Tibial artery (tissue), 4 donors: ENCODE measurements around the gene ACVR1.
A peak's percentile ranks its signal among the peaks of the same experiment; 100 is the strongest.

Experiments
- DNase-seq, 2 donors: peaks; one replicate each; pipeline ENCODE4 v3.0.0-alpha.2; 2019
- H3K27ac ChIP-seq, 2 donors: fragments of 200-600 bp; sonication (generic) in 1 of 2; 1 replicate in 1 of 2; 2 replicates in 1 of 2; pipeline ENCODE4 v1.5.1; 2018 to 2019; ENCODE audit warnings: mild to moderate bottlenecking in 1 of 2
- H3K27me3 ChIP-seq, 2 donors: fragments of 200-600 bp; sonication (generic) in 1 of 2; one replicate each; pipeline versions ENCODE4 v1.5.1 to v1.6.0; 2016 to 2019
- H3K36me3 ChIP-seq, 3 donors: fragments of 200-600 bp; sonication (generic) in 2 of 3; one replicate each; pipeline ENCODE4 v1.5.1; 2016 to 2019; ENCODE audit warnings: mild to moderate bottlenecking in 2 of 3
- H3K4me1 ChIP-seq, 4 donors: fragments of 200-600 bp; sonication (generic) in 2 of 4; 1 replicate in 3 of 4; 2 replicates in 1 of 4; pipeline ENCODE4 v1.5.1; 2016 to 2019
- H3K4me3 ChIP-seq, 2 donors: fragments of 200-600 bp; sonication (generic) in 1 of 2; 1 replicate in 1 of 2; 2 replicates in 1 of 2; pipeline ENCODE4 v1.5.1; 2018 to 2019; ENCODE audit warnings: mild to moderate bottlenecking in 2 of 2
- H3K9me3 ChIP-seq, 3 donors: fragments of 200-600 bp; sonication (generic) in 1 of 3; one replicate each; pipeline ENCODE4 v1.5.1; 2016 to 2019
- intact Hi-C: fragments of 100-400 bp; cut with DNase I; formaldehyde crosslinking; loops from one replicate; pipeline ENCODE4 v1.15.0; 2023; ENCODE audit warnings: low total_unique reads
- TF ChIP-seq, protein P1 (sequence below), 2 experiments: fragments of 200-600 bp in 1 of 2; fragments of 450-650 bp in 1 of 2; IDR thresholded peaks; one replicate each; pipeline ENCODE4 v1.5.1; 2017 to 2019; ENCODE audit warnings: antibody characterized with exemption in 2 of 2, mild to moderate bottlenecking in 1 of 2, moderate library complexity in 1 of 2

Gene ACVR1

DNA sequence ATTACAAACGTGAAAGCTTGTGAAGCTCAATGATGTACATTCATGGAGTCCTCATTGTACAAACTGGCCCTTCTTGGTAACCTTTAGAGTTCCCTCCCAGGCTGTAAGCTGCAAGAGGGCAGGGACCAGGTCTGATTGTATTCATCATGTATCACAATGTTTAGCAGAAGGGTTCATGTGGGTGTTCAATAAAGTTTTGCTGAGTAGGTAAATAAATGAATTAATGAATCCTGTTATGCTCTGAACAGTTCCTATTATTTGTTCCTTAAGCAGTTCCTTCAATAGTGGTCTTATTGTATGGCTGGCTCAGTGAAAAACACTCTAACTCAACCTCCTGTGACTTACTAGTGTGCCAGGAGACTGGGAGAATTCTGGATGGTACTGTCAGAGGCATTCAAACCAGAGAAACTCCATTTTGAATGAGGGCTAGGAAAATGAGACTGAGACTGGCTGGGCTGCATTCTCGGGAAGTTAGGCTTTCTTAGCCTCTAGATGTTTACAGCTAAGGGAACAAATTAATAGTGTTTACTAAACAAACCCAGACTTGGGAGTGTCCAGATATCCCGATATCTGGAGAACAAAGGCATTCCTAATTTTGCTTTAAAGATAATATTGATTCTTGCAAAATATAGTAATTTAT, 1.8 kb upstream of the ACVR1 start:
- no peak overlapping the region for H3K4me3 ChIP-seq
- intact Hi-C loops = loop anchor here (5.0 kb wide), 2 partner anchors 36 to 91 kb away; no protein-coding TSS in a partner anchor
- TF ChIP-seq, protein P1, sequence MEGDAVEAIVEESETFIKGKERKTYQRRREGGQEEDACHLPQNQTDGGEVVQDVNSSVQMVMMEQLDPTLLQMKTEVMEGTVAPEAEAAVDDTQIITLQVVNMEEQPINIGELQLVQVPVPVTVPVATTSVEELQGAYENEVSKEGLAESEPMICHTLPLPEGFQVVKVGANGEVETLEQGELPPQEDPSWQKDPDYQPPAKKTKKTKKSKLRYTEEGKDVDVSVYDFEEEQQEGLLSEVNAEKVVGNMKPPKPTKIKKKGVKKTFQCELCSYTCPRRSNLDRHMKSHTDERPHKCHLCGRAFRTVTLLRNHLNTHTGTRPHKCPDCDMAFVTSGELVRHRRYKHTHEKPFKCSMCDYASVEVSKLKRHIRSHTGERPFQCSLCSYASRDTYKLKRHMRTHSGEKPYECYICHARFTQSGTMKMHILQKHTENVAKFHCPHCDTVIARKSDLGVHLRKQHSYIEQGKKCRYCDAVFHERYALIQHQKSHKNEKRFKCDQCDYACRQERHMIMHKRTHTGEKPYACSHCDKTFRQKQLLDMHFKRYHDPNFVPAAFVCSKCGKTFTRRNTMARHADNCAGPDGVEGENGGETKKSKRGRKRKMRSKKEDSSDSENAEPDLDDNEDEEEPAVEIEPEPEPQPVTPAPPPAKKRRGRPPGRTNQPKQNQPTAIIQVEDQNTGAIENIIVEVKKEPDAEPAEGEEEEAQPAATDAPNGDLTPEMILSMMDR (IDR thresholded peaks at IDR 0.05) = no peak

DNA sequence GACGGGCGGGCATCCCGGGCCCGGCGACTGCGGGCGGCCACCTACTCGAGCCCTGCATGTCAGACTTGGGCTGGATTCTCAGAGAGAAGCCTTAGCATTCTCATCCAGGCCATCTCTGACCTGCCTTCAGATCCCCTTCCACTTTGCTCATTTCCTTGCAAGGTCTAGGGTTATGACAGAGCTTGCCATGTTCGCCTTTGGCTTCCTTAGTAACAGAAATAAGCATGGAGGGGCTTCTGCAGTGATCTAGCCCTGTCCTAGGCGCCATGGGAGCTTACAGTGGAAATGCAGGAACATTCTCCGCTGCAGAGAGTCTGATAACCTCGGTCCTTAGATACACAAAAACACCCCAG, 632 bp upstream of the ACVR1 start:
- no peaks in the 10 kb centered on the region for H3K9me3 ChIP-seq
- H3K4me3 ChIP-seq = peak overlapping the region; percentile 81 to 94
- DNase-seq = no peak
- H3K36me3 ChIP-seq = no peaks in the 10 kb centered on the region
- intact Hi-C loops = loop anchor here (5.0 kb wide), 2 partner anchors 34 to 89 kb away; no protein-coding TSS in a partner anchor
- TF ChIP-seq, protein P1 (IDR thresholded peaks at IDR 0.05) = no peak
- H3K27ac ChIP-seq = peak overlapping the region; percentile 88 to 96
- peaks cover 0 to 32% (median 21%) of the 10 kb centered on the region in 4 donors for H3K4me1 ChIP-seq
- no peaks in the 10 kb centered on the region for H3K27me3 ChIP-seq

More for the DNA sequence above, 1.8 kb upstream of the ACVR1 start:
- Histone ChIP-seq H3K9me3 (no peaks in the 10 kb centered on the region), H3K27me3 (no peaks in the 10 kb centered on the region), H3K27ac (no peak overlapping the region), H3K4me1 (peaks cover 0 to 29% (median 15%) of the 10 kb centered on the region in 4 donors), H3K36me3 (no peaks in the 10 kb centered on the region)
- no peak for DNase-seq

- Histone ChIP-seq H3K36me3 (no peaks in the 10 kb centered on the region), H3K4me1 (peaks cover 0 to 41% (median 23%) of the 10 kb centered on the region in 4 donors), H3K9me3 (no peaks in the 10 kb centered on the region), H3K4me3 (peak overlapping the region; percentile 81 to 94), H3K27ac (peak overlapping the region; percentile 88 to 96), H3K27me3 (no peaks in the 10 kb centered on the region)
- intact Hi-C loops = loop anchor here (5.0 kb wide), 2 partner anchors 33 to 88 kb away; no protein-coding TSS in a partner anchor
- TF ChIP-seq, protein P1 (IDR thresholded peaks at IDR 0.05) = no peak
- peak in 1 of 2 donors; percentile 31 for DNase-seq
These were observed 477 bp downstream of the ACVR1 start for GRCh38 chr2:157875641-157876065.

GRCh38 chr2:157874997-157875640, 1.0 kb downstream of the ACVR1 start:
- Histone ChIP-seq H3K9me3 (no peaks in the 10 kb centered on the region), H3K4me1 (peaks cover 0 to 44% (median 26%) of the 10 kb centered on the region in 4 donors), H3K27me3 (no peaks in the 10 kb centered on the region), H3K36me3 (no peaks in the 10 kb centered on the region), H3K4me3 (peak overlapping the region; percentile 81 to 94), H3K27ac (peak overlapping the region; percentile 88 to 96)
- TF ChIP-seq, protein P1 (IDR thresholded peaks at IDR 0.05) = no peak
- peak; percentile 42 to 68 for DNase-seq
- intact Hi-C loops = loop anchor here (5.0 kb wide), 2 partner anchors 33 to 88 kb away; no protein-coding TSS in a partner anchor

DNA sequence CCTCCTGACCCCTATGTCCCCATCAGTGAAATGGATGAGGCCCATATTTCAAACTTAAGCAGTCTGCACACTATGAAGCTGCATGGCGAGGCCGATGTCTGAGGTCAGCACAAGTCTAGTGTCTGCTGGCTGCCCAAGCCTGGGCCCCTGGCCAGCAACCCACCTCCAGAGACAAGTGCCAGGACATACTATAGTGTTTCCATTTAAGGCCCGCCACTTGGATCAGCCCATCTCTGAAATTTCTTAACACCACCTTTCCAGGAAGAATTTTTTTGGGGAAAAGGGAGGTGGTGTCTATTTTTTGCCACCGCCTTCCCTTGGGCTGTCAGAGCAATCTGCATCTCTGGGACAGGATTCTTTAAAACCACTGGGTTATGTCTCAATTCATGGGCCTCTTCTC, 1.8 kb downstream of the ACVR1 start:
- Histone ChIP-seq H3K36me3 (no peaks in the 10 kb centered on the region), H3K4me3 (peak overlapping the region; percentile 81 to 94), H3K27me3 (no peaks in the 10 kb centered on the region), H3K4me1 (peaks cover 0 to 50% (median 26%) of the 10 kb centered on the region in 4 donors), H3K27ac (peak overlapping the region; percentile 88 to 96), H3K9me3 (no peaks in the 10 kb centered on the region)
- TF ChIP-seq, protein P1 (IDR thresholded peaks at IDR 0.05) = no peak
- peak in 1 of 2 donors; percentile 23 for DNase-seq
- intact Hi-C loops = no loop called here
